B cell (primary cell): ENCODE data around the gene HLA-DQA1. TPM values are rescaled to one million over a fixed set of nuclear protein-coding genes. Genes with fewer than 3 reads are reported as not detected.

ENCODE experiments used
- ATAC-seq: fragments of 200-7000 bp; cut with Tn5 transposase; one replicate; pipeline ENCODE4 v1.10.0; 2021; ENCODE audit warnings: low read depth, mild to moderate bottlenecking, moderate number of reproducible peaks, moderate library complexity
- CTCF ChIA-PET: fragments of 350-600 bp; sonication (Branson Sonifier 250); formaldehyde crosslinking; loops from one replicate; lab custom pipeline; 2021; ENCODE audit warnings: antibody characterized with exemption, inconsistent platforms; lab: Charles Lee
- POLR2A ChIA-PET: fragments of 350-600 bp; sonication (Branson Sonifier 250); formaldehyde crosslinking; loops from one replicate; lab custom pipeline; 2021; ENCODE audit warnings: antibody characterized with exemption; lab: Charles Lee
- DNase-seq: peaks from one replicate; pipeline ENCODE4 v3.0.0; 2013
- H2AFZ ChIP-seq: 2 replicates; pipeline ENCODE4 v1.6.1; 2012; ENCODE audit warnings: mild to moderate bottlenecking, low read depth, low read length; ENCODE audit not compliant: insufficient read depth, poor library complexity, severe bottlenecking
- H3K27ac ChIP-seq, 2 donors: 1 replicate in 1 of 2; 2 replicates in 1 of 2; pipeline ENCODE4 v1.5.1; 2012 to 2013; ENCODE audit warnings: low read length in 2 of 2, mild to moderate bottlenecking in 2 of 2, moderate library complexity in 1 of 2
- H3K27me3 ChIP-seq, 4 experiments: fragments of 200-600 bp in 1 of 4; sonication (generic) in 1 of 4; replicated peaks in 1 of 4; 1 replicate in 2 of 4; 2 replicates in 2 of 4; pipeline versions ENCODE4 v1.6.1 to v1.7.0; 2013 to 2016; ENCODE audit warnings: low read length in 3 of 4, mild to moderate bottlenecking in 2 of 4, mixed read lengths in 1 of 4, moderate library complexity in 1 of 4; ENCODE audit not compliant: insufficient read depth in 4 of 4, control insufficient read depth in 3 of 4; ENCODE audit errors: control extremely low read depth in 1 of 4
- H3K36me3 ChIP-seq, 2 experiments: replicated peaks in 1 of 2; 1 replicate in 1 of 2; 2 replicates in 1 of 2; pipeline versions ENCODE4 v1.6.1 to v1.7.1; 2013; ENCODE audit warnings: low read length in 1 of 2; ENCODE audit not compliant: insufficient read depth in 2 of 2, control insufficient read depth in 1 of 2; ENCODE audit errors: control extremely low read depth in 1 of 2, extremely low read depth in 1 of 2
- H3K4me1 ChIP-seq, 2 donors: fragments of 200-600 bp in 1 of 2; sonication (generic) in 1 of 2; 1 replicate in 1 of 2; 2 replicates in 1 of 2; pipeline versions ENCODE4 v1.5.1 to v1.6.1; 2013 to 2017; ENCODE audit warnings: low read length in 2 of 2; ENCODE audit not compliant: control insufficient read depth in 2 of 2, insufficient read depth in 2 of 2
- H3K4me2 ChIP-seq: replicated peaks from 2 replicates; pipeline ENCODE3; 2012; ENCODE audit warnings: mild to moderate bottlenecking, low read depth, low read length; ENCODE audit not compliant: poor library complexity, severe bottlenecking
- H3K4me3 ChIP-seq, 5 experiments: fragments of 200-600 bp in 1 of 5; sonication (generic) in 1 of 5; 1 replicate in 3 of 5; 2 replicates in 2 of 5; pipeline versions ENCODE4 v1.5.1 to v1.7.0; 2011 to 2016; ENCODE audit warnings: low read length in 4 of 5, mild to moderate bottlenecking in 4 of 5, low read depth in 2 of 5, control low read depth in 1 of 5, moderate library complexity in 1 of 5; ENCODE audit not compliant: insufficient read depth in 1 of 5; ENCODE audit errors: control extremely low read depth in 1 of 5, extremely low read depth in 1 of 5
- H3K79me2 ChIP-seq: fragments of 200-600 bp; sonication (generic); one replicate; pipeline ENCODE4 v1.6.0; 2016; ENCODE audit warnings: low read length; ENCODE audit not compliant: control insufficient read depth, insufficient read depth
- H3K9ac ChIP-seq: fragments of 200-600 bp; sonication (generic); 2 replicates; pipeline ENCODE4 v1.6.1; 2017; ENCODE audit warnings: mild to moderate bottlenecking, low read length, moderate library complexity
- H3K9me3 ChIP-seq, 3 donors: one replicate each; pipeline versions ENCODE4 v1.6.1 to v1.7.1; 2013; ENCODE audit warnings: low read length in 2 of 3; ENCODE audit not compliant: control insufficient read depth in 2 of 3, insufficient read depth in 1 of 3; ENCODE audit errors: control extremely low read depth in 1 of 3
- H4K20me1 ChIP-seq: 2 replicates; pipeline ENCODE4 v1.6.0; 2012; ENCODE audit warnings: mild to moderate bottlenecking, low read length; ENCODE audit not compliant: insufficient read depth, control insufficient read depth, poor library complexity, severe bottlenecking
- H3K27ac Mint-ChIP-seq: one replicate; pipeline ENCODE4 v1.8.0; 2021; ENCODE audit warnings: mixed read lengths
- H3K27me3 Mint-ChIP-seq: one replicate; pipeline ENCODE4 v1.8.0; 2021; ENCODE audit warnings: mixed read lengths
- H3K4me1 Mint-ChIP-seq: one replicate; pipeline ENCODE4 v1.8.0; 2021; ENCODE audit warnings: mixed read lengths
- H3K4me3 Mint-ChIP-seq: one replicate; pipeline ENCODE4 v1.8.0; 2021; ENCODE audit warnings: mixed read lengths
- H3K9me3 Mint-ChIP-seq: one replicate; pipeline ENCODE4 v1.8.0; 2022; ENCODE audit warnings: mixed read lengths; ENCODE audit not compliant: insufficient read depth
- EZH2 ChIP-seq: IDR thresholded peaks from 2 replicates; pipeline ENCODE4 v1.6.1; 2012; ENCODE audit warnings: borderline replicate concordance, low read depth, mild to moderate bottlenecking, moderate library complexity, low read length; ENCODE audit not compliant: insufficient read depth, poor library complexity, severe bottlenecking
- WGBS: methylation state at CpG from one replicate; pipeline ENCODE4 v1.1.5; 2013; ENCODE audit warnings: missing lambda C conversion rate; ENCODE audit not compliant: insufficient coverage; 5-methylcytosine and 5-hydroxymethylcytosine counted together
- intact Hi-C: fragments of 100-400 bp; cut with micrococcal nuclease; formaldehyde crosslinking; loops from one replicate; pipeline ENCODE4 v1.10.0; 2022
- polyA plus RNA-seq: library from polyadenylated mRNA; depleted of rRNA; stranded (reverse); fragments of >200 nt; gene quantifications from 2 replicates; pipeline ENCODE4 v1.2.3, GENCODE V29; 2012
- total RNA-seq, 2 donors: library from RNA; stranded (reverse); fragments of 120-200 nt in 1 of 2; gene quantifications; 1 replicate in 1 of 2; 2 replicates in 1 of 2; pipeline versions ENCODE4 v1.2.3 to v1.2.4, GENCODE V29; 2013 to 2022
- TF ChIP-seq, protein P1 (sequence below): fragments of 200-600 bp; IDR thresholded peaks from one replicate; pipeline ENCODE4 v1.8.0; 2022; ENCODE audit warnings: antibody characterized with exemption, mild to moderate bottlenecking

Gene HLA-DQA1
- total and polyA plus RNA-seq, 2 donors (not counting 1 experiment from before 2014, with no cell fraction given): 486 to 489 TPM

DNA sequence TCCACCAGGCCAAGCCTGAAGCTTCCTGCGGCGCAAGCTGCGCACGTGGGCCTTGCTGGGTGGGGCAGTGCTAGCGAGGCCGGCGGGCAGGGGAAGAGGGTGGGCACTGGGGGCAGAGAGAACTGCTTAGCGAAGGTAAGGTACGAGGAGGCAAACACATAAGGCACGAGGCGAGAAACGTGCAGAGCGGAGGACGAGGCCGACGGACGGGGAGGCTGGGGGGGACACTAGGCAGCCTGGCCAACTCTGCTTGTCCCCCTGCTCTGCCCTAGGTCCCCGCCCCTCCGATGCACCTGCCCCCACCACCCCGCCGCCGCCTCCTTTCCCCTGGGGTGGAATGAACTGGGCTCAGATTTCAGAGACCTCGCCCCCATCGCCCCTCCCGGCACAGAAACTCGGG, 27.1 kb downstream of the HLA-DQA1 start:
- CTCF ChIA-PET: interaction anchor here (0.7 to 3.7 kb wide), 3 partner anchors 28 to 225 kb away, joined by 3 to 21 read pairs (median 5); no protein-coding TSS in a partner anchor
- peak overlapping the region; percentile 67 for H3K4me3 Mint-ChIP-seq

More for the DNA sequence above, 27.1 kb downstream of the HLA-DQA1 start:
- intact Hi-C loops: loop anchor here (10.0 kb wide), 2 partner anchors 60 to 230 kb away; partner anchors contain the start of gene HLA-DRA
- Histone ChIP-seq H3K27ac (peak overlapping the region; percentile 96 to 99), H4K20me1 (peaks cover 16% of the 10 kb centered on the region), H3K4me3 (peak overlapping the region in 4 of 5 experiments; percentile 31 to 98 (median 80)), H3K27me3 (no peaks in the 10 kb centered on the region), H3K9me3 (no peaks in the 10 kb centered on the region), H2AFZ (no peak overlapping the region), H3K9ac (peak overlapping the region; percentile 99), H3K4me1 (peaks cover 40 to 54% of the 10 kb centered on the region in 2 donors), H3K4me2 (peak overlapping the region; percentile 73), H3K36me3 (peaks cover 0 to 26% of the 10 kb centered on the region in 2 experiments), H3K79me2 (peaks cover 50% of the 10 kb centered on the region)
- H3K4me1 Mint-ChIP-seq: peaks cover 70% of the 10 kb centered on the region
- POLR2A ChIA-PET: interaction anchor here (1.0 to 7.6 kb wide), 3 partner anchors 24 to 417 kb away, joined by 6 to 123 read pairs (median 63); no protein-coding TSS in a partner anchor
- no peak for TF ChIP-seq EZH2
- TF ChIP-seq, protein P1, sequence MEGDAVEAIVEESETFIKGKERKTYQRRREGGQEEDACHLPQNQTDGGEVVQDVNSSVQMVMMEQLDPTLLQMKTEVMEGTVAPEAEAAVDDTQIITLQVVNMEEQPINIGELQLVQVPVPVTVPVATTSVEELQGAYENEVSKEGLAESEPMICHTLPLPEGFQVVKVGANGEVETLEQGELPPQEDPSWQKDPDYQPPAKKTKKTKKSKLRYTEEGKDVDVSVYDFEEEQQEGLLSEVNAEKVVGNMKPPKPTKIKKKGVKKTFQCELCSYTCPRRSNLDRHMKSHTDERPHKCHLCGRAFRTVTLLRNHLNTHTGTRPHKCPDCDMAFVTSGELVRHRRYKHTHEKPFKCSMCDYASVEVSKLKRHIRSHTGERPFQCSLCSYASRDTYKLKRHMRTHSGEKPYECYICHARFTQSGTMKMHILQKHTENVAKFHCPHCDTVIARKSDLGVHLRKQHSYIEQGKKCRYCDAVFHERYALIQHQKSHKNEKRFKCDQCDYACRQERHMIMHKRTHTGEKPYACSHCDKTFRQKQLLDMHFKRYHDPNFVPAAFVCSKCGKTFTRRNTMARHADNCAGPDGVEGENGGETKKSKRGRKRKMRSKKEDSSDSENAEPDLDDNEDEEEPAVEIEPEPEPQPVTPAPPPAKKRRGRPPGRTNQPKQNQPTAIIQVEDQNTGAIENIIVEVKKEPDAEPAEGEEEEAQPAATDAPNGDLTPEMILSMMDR: no peak
- 0% methylated on average over 3 of the region's 26 CpGs for WGBS
- H3K27ac Mint-ChIP-seq: peak overlapping the region; percentile 80
- no peak for ATAC-seq
- H3K9me3 Mint-ChIP-seq: no peaks in the 10 kb centered on the region
- H3K27me3 Mint-ChIP-seq: no peaks in the 10 kb centered on the region
- DNase-seq: no peak
